SK-N-SH (cell line): ENCODE measurements around the gene ARHGAP44. TPM values are rescaled to one million over a fixed set of nuclear protein-coding genes. Genes with fewer than 3 reads are reported as not detected.

Experiments
- CTCF ChIA-PET: fragments of 300-600, 350-600 bp; formaldehyde crosslinking; extraction: SDS; loops from one replicate; lab custom pipeline; 2021; lab: Yijun Ruan, JAX
- POLR2A ChIA-PET: fragments of 350-600 bp; sonication (Branson Sonifier 250); formaldehyde crosslinking; extraction: SDS; loops from one replicate; lab custom pipeline; 2020; ENCODE audit warnings: antibody characterized with exemption, inconsistent platforms; lab: Yijun Ruan, JAX
- DNase-seq: peaks from one replicate; pipeline ENCODE4 v3.0.0; 2012
- H2AFZ ChIP-seq: fragments of 200-600 bp; sonication (generic); 2 replicates; pipeline ENCODE4 v1.8.1; 2016; ENCODE audit warnings: antibody characterized with exemption, mild to moderate bottlenecking, low read depth
- H3F3A ChIP-seq: fragments of 200-600 bp; sonication (generic); replicated peaks from 2 replicates; pipeline ENCODE3; 2016; ENCODE audit warnings: antibody characterized with exemption, mild to moderate bottlenecking; ENCODE audit not compliant: insufficient read depth
- H3K27ac ChIP-seq, 2 experiments: fragments of 200-500 bp in 1 of 2; fragments of 200-600 bp in 1 of 2; sonication (Bioruptor generic) in 1 of 2; sonication (generic), shearing (Covaris generic) in 1 of 2; 2 replicates each; pipeline versions ENCODE4 v1.5.1 to v1.6.1; 2014 to 2016; ENCODE audit warnings: low read depth in 2 of 2, inconsistent platforms in 1 of 2, low read length in 1 of 2, mild to moderate bottlenecking in 1 of 2, mixed read lengths in 1 of 2
- H3K27me3 ChIP-seq: fragments of 200-600 bp; sonication (generic), shearing (Covaris generic); 2 replicates; pipeline ENCODE4 v1.6.1; 2016; ENCODE audit warnings: mixed run types; ENCODE audit not compliant: insufficient read depth
- H3K36me3 ChIP-seq, 2 experiments: fragments of 200-500 bp in 1 of 2; fragments of 200-600 bp in 1 of 2; sonication (Bioruptor generic) in 1 of 2; sonication (generic) in 1 of 2; replicated peaks in 1 of 2; 2 replicates each; pipeline versions ENCODE3 to v1.5.1; 2014 to 2016; ENCODE audit warnings: low read length in 1 of 2, mild to moderate bottlenecking in 1 of 2; ENCODE audit not compliant: insufficient read depth in 2 of 2, control insufficient read depth in 1 of 2
- H3K4me1 ChIP-seq, 2 experiments: fragments of 200-500 bp in 1 of 2; fragments of 200-600 bp in 1 of 2; sonication (Bioruptor generic) in 1 of 2; sonication (generic), shearing (Covaris generic) in 1 of 2; 2 replicates each; pipeline versions ENCODE4 v1.5.1 to v1.6.1; 2014 to 2016; ENCODE audit warnings: low read depth in 1 of 2, low read length in 1 of 2, mixed run types in 1 of 2; ENCODE audit not compliant: insufficient read depth in 2 of 2, control insufficient read depth in 1 of 2
- H3K4me2 ChIP-seq: fragments of 200-600 bp; sonication (generic), shearing (Covaris generic); 2 replicates; pipeline ENCODE4 v1.6.1; 2017; ENCODE audit warnings: mixed run types
- H3K4me3 ChIP-seq, 2 experiments: fragments of 200-500 bp in 1 of 2; fragments of 200-600 bp in 1 of 2; sonication (Bioruptor generic) in 1 of 2; sonication (generic), shearing (Covaris generic) in 1 of 2; 2 replicates each; pipeline versions ENCODE4 v1.5.1 to v1.8.1; 2014 to 2016; ENCODE audit warnings: low read depth in 2 of 2, inconsistent platforms in 1 of 2, low read length in 1 of 2, mild to moderate bottlenecking in 1 of 2, mixed read lengths in 1 of 2, moderate library complexity in 1 of 2
- H3K79me2 ChIP-seq: fragments of 200-600 bp; sonication (generic); 2 replicates; pipeline ENCODE4 v1.8.1; 2017; ENCODE audit warnings: mild to moderate bottlenecking; ENCODE audit not compliant: insufficient read depth
- H3K9ac ChIP-seq: fragments of 200-600 bp; sonication (generic); 2 replicates; pipeline ENCODE4 v1.6.1; 2017; ENCODE audit warnings: mixed run types
- H3K9me2 ChIP-seq: fragments of 200-600 bp; sonication (generic); 2 replicates; pipeline ENCODE4 v1.6.1; 2017; ENCODE audit warnings: mixed run types
- H3K9me3 ChIP-seq: fragments of 200-600 bp; sonication (generic); 2 replicates; pipeline ENCODE4 v1.6.1; 2017; ENCODE audit warnings: mixed run types, mild to moderate bottlenecking, moderate library complexity
- H4K20me1 ChIP-seq: fragments of 200-600 bp; sonication (generic); 2 replicates; pipeline ENCODE4 v1.6.1; 2017; ENCODE audit warnings: mild to moderate bottlenecking, mixed run types; ENCODE audit not compliant: insufficient read depth
- CHD2 ChIP-seq: fragments of 150-350 bp; IDR thresholded peaks from 2 replicates; pipeline ENCODE4 v1.6.1; 2018; ENCODE audit warnings: low read length; ENCODE audit not compliant: partially characterized antibody
- ELF1 ChIP-seq: IDR thresholded peaks from 2 replicates; pipeline ENCODE4 v1.4.0; 2012
- EP300 ChIP-seq, 2 experiments: IDR thresholded peaks; 2 replicates each; pipeline versions ENCODE4 v1.4.0 to v1.6.1; 2012; ENCODE audit warnings: borderline replicate concordance in 1 of 2, low read depth in 1 of 2, low read length in 1 of 2
- FOXJ3 ChIP-seq: sonication (generic); formaldehyde crosslinking; IDR thresholded peaks from 2 replicates; pipeline ENCODE4 v1.5.1; 2020; ENCODE audit warnings: mild to moderate bottlenecking, missing genetic modification reagents
- GABPA ChIP-seq: IDR thresholded peaks from 2 replicates; pipeline ENCODE4 v1.4.0; 2012; ENCODE audit warnings: low read depth, mild to moderate bottlenecking
- IRF3 ChIP-seq: fragments of 150-350 bp; IDR thresholded peaks from 2 replicates; pipeline ENCODE4 v1.6.1; 2016; ENCODE audit warnings: mild to moderate bottlenecking, low read depth, low read length
- MXI1 ChIP-seq: IDR thresholded peaks from 2 replicates; pipeline ENCODE4 v1.6.1; 2012; ENCODE audit warnings: mild to moderate bottlenecking, low read depth, low read length, improper control_type of control experiment
- POLR2AphosphoS5 ChIP-seq: IDR thresholded peaks from 2 replicates; pipeline ENCODE4 v1.6.1; 2012; ENCODE audit warnings: low read depth, low read length
- RCOR1 ChIP-seq: fragments of 150-350 bp; IDR thresholded peaks from 2 replicates; pipeline ENCODE4 v1.6.1; 2017; ENCODE audit warnings: antibody characterized with exemption, low read length
- REST ChIP-seq: IDR thresholded peaks from 2 replicates; pipeline ENCODE4 v1.6.1; 2012; ENCODE audit warnings: mild to moderate bottlenecking, low read depth, low read length, moderate library complexity
- RFX5 ChIP-seq: IDR thresholded peaks from 2 replicates; pipeline ENCODE4 v1.6.1; 2012; ENCODE audit warnings: mild to moderate bottlenecking, improper control_type of control experiment, low read length
- SMC3 ChIP-seq: IDR thresholded peaks from 2 replicates; pipeline ENCODE4 v1.6.1; 2012; ENCODE audit warnings: low read depth, low read length, improper control_type of control experiment
- TCF12 ChIP-seq: IDR thresholded peaks from 2 replicates; pipeline ENCODE4 v1.4.0; 2012
- YY1 ChIP-seq: IDR thresholded peaks from 2 replicates; pipeline ENCODE4 v1.4.0; 2012; ENCODE audit warnings: low read depth, mild to moderate bottlenecking
- WGBS: methylation state at CpG from one replicate; pipeline ENCODE4 v1.1.6; 2017; ENCODE audit warnings: low lambda C conversion rate; 5-methylcytosine and 5-hydroxymethylcytosine counted together
- polyA plus RNA-seq, 3 experiments: library from polyadenylated mRNA; depleted of rRNA; stranded (reverse); fragments of >200 nt; gene quantifications; 2 replicates each; pipeline ENCODE4 v1.2.3, GENCODE V29; 2012

ARHGAP44 gene
- polyA plus RNA-seq, 1 of the 3 experiments (the other 2 are of a cell fraction), result 0.28 TPM

GRCh38 chr17:12850996-12851395, 61.7 kb downstream of the ARHGAP44 start:
- Histone ChIP-seq H3K9ac (no peak overlapping the region), H3K27me3 (no peaks in the 10 kb centered on the region), H3K36me3 (no peaks in the 10 kb centered on the region), H3F3A (no peaks in the 10 kb centered on the region), H3K4me3 (no peak overlapping the region), H3K27ac (no peak overlapping the region), H3K9me3 (no peaks in the 10 kb centered on the region), H3K4me1 (no peaks in the 10 kb centered on the region), H4K20me1 (no peaks in the 10 kb centered on the region), H3K4me2 (no peak overlapping the region), H2AFZ (no peak overlapping the region), H3K9me2 (no peaks in the 10 kb centered on the region), H3K79me2 (no peaks in the 10 kb centered on the region)
- no peak for DNase-seq
- POLR2A ChIA-PET, result no interaction called here
- TF ChIP-seq IRF3, result no peak
- no peak for TF ChIP-seq POLR2AphosphoS5
- no peak for TF ChIP-seq ELF1
- TF ChIP-seq MXI1, result no peak
- no peak for TF ChIP-seq RCOR1
- TF ChIP-seq EP300 (IDR thresholded peaks at IDR 0.05; ENCODE audit: borderline replicate concordance in 1 of 2, low read depth in 1 of 2, low read length in 1 of 2), result no peak
- TF ChIP-seq RFX5, result no peak
- TF ChIP-seq YY1, result no peak
- CTCF ChIA-PET, result no interaction called here
- 33% methylated on average over 9 of the region's 9 CpGs for WGBS

- ChIA-PET CTCF (no interaction called here), POLR2A (no interaction called here)
- WGBS, result 12% methylated on average over 4 of the region's 4 CpGs
- no peaks in the 10 kb centered on the region for H3K4me1 ChIP-seq
- no peaks in the 10 kb centered on the region for H3F3A ChIP-seq
- no peaks in the 10 kb centered on the region for H3K9me3 ChIP-seq
- no peaks in the 10 kb centered on the region for H3K27me3 ChIP-seq
- DNase-seq, result no peak
- H2AFZ ChIP-seq, result no peak overlapping the region
- H3K27ac ChIP-seq, result no peak overlapping the region
- no peak overlapping the region for H3K4me2 ChIP-seq
- TF ChIP-seq IRF3, result no peak
- TF ChIP-seq SMC3, result no peak
- TF ChIP-seq REST, result no peak
- TF ChIP-seq TCF12, result no peak
- no peak for TF ChIP-seq CHD2
- no peak for TF ChIP-seq FOXJ3 (CRISPR knock-in tag)
- no peak for TF ChIP-seq GABPA
- TF ChIP-seq POLR2AphosphoS5, result no peak
- no peaks in the 10 kb centered on the region for H3K9me2 ChIP-seq
- H3K79me2 ChIP-seq, result no peaks in the 10 kb centered on the region
- H4K20me1 ChIP-seq, result no peaks in the 10 kb centered on the region
- no peak overlapping the region for H3K4me3 ChIP-seq
- no peaks in the 10 kb centered on the region for H3K36me3 ChIP-seq
- H3K9ac ChIP-seq, result no peak overlapping the region
Measured at GRCh38 chr17:12851901-12852435, 62.7 kb downstream of the ARHGAP44 start.
